ENCODE results near the gene PCSK7.

Gene PCSK7

DNA sequence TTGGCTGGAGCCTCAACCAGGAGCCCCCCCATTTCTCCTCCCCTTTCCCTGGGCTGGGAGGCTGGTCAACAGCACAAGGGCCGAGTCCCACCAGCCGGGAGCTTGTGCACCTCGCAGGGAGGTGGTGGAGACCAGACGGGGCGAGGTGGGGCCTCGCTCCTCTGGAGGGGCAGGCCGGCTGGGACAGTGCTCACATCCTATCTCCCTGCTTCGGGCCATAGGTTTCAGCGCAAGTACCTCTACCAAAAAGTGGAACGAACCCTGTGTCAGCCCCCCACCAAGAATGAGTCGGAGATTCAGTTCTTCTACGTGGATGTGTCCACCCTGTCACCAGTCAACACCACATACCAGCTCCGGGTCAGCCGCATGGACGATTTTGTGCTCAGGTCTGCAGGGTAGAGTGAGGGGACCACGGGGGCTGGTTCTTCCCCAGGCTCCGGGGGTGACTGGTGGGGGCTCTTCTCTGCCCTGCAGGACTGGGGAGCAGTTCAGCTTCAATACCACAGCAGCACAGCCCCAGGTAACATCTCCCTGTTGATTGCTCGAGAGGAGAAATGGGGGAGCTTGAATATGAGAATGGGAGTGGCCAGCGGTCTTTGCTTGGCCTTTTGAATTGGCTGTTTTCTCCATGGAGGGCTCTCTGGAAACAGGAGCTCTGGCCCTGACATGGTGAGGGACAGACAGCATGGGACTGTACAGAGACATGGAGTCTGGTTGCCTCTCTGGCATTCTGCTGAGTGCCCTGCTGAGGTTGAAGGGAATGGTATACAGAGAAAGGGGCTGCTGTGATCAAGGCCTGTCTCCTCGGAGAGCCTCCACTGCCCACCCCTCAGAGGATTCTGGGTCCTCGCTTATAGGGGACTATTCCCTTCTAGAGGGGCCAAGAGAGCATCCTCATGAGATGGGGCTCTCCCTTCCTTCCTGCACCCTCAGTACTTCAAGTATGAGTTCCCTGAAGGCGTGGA lies 50.0 kb downstream of the PCSK7 start:
- DNase-seq = no peak

DNA sequence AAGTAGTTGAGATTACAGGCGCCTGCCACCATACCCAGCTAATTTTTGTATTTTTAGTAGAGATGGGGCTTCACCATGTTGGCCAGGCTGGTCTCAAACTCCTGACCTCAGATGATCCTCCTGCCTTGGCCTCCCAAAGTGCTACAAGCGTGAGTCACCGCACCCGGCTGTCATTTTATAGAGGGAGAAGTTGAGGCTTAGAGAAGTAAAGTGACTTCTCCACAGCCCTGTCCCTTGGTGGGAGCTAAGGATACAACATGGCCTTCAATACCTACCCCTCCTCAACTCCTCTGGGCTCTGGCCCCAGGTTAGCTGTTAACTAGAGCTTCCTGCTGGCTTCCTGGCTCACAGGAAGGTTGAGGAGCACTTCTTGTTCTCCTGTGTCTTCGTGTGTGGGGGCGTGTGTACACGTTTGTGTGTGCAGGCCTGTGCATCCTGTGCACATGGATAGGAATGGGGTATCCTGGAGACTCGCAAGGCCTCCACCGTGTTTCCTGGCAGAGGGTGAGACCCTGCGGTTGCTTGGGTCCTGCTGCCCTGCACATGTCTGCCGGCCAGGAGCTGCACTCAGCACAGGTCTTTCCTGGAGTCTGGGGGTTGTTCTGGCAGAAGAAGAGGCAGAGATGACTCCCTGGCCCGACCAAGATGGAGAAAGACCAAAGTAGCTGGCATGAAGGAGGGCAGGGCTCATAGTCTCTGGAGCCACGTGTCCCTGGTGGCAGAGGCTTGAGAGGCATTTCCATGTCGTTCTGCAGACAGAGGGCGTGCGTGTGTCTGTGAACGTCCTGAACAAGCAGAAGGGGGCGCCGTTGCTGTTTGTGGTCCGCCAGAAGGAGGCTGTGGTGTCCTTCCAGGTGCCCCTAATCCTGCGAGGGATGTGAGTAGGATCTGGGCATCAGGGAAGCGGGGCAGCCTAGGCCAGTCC lies 51.0 kb downstream of the PCSK7 start:
- DNase-seq = peak; percentile 53

DNA sequence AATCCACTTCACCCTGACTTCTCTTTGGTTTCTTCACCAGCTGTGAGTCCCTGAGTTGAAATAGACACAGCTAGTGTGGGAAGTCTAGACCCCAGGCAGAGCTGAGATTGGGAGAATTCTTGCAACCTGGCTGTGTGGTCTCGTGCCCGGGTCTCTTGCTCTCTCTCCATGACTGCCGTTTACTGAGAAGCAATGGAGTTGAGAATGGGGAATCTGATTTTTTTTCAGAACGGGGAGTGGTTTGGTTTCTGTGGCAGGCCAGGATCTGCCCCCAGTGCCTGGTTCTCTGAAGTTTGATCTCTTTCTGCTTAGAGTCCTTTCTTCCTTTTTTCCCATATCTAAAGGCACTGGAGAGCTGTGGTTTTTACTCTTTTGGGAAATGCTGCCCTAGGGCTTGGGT lies 51.9 kb downstream of the PCSK7 start:
- no peak for DNase-seq

DNA sequence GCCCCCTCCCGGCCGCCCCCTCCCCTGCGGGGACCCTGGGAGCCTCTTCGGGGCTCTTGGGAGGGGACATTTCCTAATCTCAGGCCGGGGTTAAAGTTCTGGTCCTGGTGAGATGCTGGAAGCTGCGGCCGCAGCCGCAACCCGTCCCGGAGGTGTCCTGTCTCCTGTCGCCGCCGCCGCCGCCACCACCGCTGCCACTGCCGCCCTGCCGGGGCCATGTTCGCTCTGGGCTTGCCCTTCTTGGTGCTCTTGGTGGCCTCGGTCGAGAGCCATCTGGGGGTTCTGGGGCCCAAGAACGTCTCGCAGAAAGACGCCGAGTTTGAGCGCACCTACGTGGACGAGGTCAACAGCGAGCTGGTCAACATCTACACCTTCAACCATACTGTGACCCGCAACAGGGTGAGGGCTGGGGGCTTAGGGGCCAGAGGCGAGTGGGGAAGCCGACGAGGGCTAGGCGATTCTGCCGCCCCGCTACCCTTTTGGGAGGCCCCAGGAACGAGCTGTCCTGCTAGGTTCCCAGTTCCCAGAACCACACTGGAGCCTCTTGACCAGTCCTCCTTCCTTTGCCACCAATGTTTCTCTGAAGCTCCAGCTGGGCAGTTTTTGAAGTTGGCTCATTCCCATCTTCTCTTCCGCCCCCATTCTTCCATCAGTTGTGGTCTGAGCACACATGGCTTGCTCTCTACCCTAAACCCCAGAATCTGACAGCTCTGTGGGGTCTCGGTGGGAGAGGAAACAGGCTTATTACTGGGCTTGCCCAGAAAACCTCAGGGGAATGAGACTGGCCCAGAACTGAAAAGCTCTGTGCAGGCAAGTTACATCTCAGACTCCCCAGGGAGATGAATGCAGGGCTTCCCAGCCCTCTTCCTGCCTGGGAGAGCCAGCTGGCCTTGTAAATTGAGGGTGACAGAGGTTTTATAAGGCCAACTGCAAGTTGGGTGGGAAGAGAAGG lies 52.5 kb downstream of the PCSK7 start:
- peak; percentile 44 for DNase-seq

DNA sequence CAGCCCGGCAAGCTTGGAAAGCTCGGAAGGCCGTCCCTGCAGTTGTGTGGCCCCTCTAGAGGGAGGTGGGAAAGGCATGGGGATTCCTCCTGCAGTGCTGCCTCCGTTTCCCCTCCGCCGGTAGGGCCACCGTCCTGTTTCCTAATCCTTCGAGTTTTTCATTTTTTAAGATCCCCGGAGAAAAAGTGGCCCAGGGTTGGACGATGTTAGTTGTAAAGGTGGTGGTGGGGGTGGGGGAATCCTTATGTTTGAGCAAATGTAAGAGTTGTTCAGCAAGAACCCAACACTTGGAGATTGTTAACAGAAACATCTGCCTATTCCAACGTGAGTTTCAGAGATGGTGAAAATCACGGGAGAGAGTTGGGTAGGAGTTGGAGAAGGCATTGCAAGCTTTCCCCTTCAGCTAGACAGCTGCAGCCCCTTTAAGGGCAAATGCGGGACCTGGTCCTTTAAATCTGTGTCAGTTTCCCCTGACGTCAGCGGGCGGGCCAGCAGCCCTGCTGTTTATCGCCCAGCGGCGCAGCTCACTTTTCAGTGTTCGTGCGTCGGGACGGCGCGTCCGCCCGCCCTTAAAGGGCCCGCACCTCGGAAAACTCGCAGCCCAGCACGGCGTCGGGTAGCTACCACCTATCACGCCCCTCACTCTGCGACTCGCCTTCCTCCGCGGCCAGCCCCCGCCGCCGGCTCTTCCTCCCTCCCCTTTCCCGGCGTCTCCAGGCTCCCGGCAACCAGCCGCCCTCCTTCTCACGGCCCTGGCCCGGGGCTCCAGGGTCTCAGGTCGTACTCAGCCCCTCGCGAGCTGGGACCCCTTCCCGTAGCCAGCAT lies 53.5 kb downstream of the PCSK7 start, which contains the start of gene SIDT2:
Gene SIDT2 (plus strand): TSS at position 534 of the 825 bp plus-strand sequence. CDS start 521 bp downstream, outside the sequence.
- peak; percentile 88 for DNase-seq

DNA sequence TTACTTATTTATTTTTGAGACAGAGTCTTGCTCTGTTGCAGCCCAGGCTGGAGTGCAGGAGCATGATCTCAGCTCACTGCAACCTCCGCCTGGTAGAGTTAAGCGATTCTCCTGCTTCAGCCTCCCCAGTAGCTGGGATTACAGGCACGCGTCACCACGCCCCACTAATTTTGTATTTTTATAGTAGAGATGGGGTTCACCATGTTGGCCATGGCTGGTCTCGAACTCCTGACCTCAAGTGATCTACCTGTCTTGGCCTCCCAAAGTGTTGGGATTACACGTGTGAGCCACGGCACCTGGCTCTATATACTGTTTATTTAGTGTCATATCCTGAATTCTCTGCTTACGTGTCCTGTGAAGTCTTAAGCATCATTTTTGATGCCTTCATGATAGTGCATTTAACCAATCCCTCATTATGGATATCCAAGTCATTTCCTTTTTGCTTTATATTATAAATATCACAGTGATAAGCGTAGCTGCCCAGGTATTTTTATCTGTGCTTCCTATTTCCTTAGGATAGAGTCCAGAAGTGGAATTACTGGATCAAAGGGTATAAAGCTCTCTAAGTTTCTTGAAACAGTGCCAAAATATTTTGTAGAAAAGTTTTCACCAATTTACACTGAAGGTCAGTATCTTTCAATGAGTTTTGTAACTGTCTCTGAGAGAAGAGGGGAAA lies 54.2 kb downstream of the PCSK7 start:
- DNase-seq = no peak

DNA sequence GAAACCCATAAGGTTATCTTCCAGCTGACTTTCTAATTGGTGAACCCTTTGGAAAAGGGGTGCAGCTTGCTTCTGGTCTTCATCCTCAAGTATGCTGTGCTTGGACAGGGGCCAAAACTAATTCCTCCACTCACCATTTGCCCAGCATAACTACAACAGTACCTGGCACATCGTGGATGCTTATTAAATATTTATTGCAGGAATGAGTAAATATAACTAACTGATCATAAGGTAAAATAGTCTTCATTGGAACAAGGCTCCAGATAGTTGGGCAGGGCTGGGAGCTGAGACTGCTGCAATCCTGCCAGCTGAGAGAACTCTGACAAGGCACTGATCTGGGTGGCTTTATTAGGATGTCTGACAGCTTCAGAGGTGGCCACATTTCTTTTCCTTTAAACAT lies 55.7 kb downstream of the PCSK7 start:
- no peak for DNase-seq

DNA sequence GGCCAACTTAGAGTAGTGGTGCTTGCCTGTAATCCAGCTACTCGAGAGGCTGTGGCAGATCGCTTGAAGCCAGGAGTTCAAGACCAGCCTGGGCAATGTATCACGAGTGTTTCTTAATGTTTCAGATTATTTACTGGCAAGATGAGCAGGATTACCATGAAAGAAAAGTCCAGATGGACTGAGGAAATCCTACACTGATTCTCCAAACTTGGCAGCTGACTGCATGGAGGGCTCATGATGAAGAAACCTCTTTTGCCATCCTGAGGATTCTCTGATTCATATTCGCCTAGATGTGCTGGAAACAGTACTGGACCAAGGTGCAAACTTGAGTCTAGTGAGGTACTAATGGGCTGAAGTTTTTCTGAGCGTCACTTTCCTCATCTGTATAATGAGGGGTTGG lies 56.1 kb downstream of the PCSK7 start:
- DNase-seq = no peak

DNA sequence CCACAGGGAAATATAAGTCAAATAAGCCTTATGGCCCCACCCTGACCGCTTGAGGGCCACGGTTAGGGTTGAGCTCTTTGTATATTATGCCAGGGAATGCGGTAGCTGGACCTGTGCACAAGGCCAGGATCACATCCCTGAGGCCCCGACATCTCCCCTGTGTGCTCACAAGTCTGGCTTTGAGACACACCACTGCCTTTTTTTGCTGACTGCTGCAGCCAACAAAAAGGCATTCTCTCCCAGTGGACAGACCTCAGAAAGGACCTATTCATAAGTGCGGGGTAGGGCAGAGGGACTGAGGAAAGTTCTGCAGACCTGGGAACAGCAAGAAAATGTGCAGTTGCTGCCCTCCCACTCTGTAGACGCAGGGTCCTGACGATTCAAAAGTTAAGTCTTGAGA lies 56.8 kb downstream of the PCSK7 start:
- DNase-seq = no peak

DNA sequence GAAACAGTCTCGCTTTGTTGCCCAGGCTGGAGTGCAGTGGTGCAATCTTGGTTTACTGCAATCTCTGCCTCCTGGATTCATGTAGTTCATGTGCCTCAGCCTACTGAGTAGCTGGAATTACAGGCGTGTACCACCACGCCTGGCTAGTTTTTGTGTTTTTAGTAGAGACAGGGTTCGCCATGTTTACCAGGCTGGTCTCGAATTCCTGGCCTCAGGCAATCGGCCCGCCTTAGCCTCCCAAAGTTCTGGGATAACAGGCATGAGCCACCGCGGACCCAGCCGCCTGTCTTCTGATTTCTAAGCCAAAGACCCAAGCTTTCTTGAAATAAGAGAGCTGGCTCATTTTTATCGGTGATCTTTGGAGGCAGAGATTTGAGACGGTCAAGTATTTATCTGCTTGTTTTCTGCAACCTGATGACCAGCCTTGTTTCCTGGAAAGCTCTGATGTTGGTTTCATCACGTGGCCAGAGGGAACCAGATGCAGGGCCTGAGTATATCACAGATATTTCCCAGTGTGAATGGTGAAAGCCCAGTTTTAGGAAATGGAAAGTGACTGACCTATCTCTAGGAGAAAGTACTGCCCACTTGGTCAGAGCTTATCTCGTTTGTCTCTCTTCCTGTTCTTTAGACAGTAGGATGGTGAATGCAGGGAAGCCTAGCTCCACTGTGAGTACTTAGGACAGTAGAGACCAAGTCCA lies 59.0 kb downstream of the PCSK7 start:
- no peak for DNase-seq

DNA sequence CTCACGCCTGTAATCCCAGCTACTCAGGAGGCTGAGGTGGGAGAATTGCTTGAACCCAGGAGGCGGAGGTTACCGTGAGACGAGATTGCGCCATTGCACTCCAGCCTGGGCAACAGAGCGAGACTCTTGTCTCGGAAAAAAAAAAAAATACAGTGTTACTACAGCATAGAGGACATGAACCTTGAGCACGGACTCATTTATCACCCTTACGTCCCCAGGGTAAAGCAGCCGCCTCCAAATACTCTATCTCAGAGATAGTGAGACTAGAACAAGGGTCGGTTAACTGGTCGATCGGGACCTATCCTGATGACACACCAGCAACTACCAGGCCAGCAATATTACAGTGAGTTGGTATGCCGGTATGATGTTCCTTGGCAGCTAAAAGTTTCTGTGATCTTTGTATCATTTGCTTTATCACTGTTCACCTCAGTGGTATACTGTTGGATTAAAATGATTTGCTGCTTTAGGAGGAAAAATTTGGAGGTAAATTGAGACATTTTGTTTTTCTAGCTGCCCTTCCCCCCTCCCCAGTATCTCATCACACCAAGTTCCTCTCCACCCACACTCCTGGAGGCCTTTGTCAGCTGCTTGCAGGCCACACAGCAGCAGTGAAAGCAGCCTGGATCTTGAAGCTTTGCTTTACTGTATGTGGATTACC lies 60.3 kb downstream of the PCSK7 start:
- DNase-seq = no peak

DNA sequence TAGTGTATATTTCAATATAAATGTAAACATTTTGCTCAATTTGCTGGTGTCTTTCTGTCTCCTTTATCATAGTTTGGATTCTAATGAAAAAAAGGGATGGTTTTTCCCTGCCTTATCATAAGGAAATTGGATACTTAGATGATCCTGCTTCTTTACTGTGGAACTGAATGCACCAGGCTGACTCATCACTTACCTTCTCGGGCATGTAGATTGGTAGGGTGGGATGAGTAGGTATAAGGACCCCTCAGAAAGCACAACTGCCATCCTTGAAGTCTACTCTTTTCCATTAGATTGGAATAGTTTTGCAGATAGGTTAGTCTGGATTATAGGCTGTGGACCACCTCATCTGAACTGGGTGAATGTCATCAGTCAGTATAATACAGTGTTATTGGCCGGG lies 60.9 kb downstream of the PCSK7 start:
- DNase-seq = no peak

DNA sequence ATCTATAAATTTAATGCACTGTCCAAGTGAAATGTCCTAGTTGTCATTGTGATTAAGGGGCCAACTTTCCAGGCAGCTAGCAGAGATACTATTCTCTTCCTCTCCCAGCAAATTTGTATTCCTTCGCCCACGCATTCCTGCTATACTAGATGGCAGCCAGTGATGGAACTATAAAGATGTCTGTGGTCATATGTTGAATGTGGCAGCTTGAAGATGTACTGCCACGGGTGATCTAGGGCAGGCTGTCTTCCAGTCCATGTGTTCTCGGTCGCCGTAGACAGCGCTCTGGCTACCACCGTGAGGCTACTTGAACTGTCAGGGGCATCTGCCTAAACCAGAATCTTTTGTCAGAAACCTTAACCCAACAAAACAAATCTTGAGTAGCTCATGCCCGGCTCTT lies 61.7 kb downstream of the PCSK7 start:
- no peak for DNase-seq

DNA sequence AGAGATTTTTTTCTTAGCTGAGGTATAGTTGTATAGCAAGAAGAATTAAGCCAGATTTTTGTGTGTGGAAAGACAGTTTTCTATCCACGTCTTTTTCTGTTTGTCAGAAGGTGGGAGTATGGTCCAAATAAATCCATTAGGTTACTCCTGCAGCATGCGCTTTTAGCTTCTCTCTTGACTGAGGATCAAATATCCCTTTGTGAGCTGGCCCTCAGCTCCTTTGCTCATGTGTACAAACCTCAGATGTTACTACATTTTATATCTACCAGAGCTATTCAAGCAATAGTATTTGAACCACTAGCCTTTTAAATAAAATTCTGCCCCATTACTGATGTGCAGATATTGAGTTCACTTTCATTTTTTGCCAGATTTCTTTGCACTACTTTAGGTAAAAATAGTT lies 62.1 kb downstream of the PCSK7 start:
- DNase-seq = no peak

DNA sequence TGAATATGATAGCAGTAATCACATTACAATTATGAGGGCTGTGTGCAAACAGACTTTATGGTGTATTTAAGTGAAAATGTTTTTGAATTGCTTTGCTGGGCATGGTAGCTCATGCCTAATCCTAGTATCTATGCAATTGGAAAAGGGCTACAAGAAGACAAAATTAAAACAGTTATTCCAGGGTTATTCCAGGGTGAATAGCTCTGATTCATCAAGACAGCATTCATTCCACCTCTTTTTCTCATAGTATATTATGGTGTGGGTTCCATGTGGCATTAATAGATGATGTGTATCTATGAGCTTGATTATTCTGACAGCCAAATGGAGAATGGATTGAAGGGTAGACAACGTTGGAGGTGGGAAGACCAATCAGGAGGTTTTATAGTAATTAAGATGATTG lies 65.4 kb downstream of the PCSK7 start:
- DNase-seq = no peak

DNA sequence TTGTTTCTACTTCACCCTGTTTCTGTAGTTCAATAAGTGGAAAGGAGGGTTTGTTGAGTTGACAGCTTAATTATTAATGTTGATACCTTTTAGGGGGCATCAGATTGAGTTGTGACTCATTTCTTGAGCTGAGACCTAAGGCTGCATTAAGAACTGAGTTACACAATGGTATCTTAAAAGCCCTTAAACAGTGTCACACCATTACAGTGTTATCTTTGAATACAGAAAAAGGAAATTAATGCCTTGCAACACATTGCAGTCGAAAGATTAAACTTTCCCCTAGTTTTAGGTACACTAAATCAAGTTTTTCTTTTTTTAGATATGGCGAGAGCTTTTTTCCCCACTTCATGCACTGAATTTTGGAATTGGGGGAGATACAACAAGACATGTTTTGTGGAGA lies 71.0 kb downstream of the PCSK7 start:
- DNase-seq = no peak

DNA sequence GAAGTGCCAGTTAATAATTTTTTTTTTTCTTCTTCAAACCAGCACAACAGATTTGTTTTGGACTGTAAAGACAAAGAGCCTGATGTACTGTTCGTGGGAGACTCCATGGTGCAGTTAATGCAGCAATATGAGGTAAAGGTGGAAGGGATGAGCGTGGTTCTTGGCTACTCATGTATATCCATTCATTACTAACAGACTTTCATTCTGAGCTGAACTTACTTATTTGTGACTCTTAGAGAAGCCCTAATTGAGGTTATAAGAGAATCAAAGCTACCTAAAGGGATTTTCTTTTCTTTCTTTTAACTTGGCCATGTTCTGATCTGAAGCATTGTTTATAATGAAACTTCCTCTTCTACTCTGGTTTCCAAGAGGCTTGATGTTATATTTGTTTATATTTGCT lies 72.0 kb downstream of the PCSK7 start:
- DNase-seq = no peak

DNA sequence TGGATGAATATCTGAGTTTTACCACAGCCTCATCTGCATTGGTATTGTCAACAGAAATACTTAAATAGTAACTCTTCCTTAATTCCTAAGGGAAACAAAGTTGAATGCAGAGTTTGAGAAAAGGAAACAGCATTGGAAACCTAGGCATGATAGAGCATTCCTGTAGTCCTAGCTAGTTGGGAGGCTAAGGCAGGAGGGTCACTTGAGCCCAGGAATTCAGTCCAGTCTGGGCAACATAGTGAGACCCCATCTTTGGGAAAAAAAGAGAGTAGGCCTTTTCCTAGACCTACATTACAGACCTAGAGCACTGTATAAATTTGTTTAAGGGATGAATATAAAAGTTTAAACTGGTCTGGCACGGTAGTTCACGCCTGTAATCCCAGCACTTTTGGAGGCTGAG lies 74.4 kb downstream of the PCSK7 start:
- DNase-seq = no peak

DNA sequence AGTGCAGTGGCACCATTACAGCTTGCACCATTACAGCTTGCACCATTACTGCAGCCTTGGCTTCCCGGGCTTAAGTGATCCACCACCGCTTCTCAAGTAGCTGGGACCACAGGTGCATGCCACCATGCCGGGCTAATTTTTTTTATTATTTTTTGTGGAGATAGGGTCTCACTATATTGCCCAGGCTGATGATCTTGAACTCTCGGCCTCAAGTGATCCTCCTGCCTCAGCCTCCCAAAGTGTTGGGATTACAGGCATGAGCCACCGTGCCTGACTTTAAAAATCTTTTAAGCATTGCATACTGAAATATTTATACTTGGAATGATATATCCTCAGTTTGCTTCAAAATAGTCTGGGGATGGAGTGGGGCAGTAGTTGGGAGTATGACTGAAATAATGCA lies 77.4 kb downstream of the PCSK7 start:
- no peak for DNase-seq

All from stimulated activated CD4-positive, alpha-beta T cell treated with anti-CD3 and anti-CD28 coated beads, Interleukin-4, amount 100 ng/mL, for 1 hour (primary cell).